Vagina (tissue), 2 donors: ENCODE measurements around the gene FBXL17. TPM values are rescaled to one million over a fixed set of nuclear protein-coding genes. Genes with fewer than 3 reads are reported as not detected.

Source experiments
- DNase-seq, 2 donors: peaks; one replicate each; pipeline ENCODE4 v3.0.0-alpha.2; 2017; ENCODE audit errors: extremely low spot score in 2 of 2
- H3K27ac ChIP-seq: fragments of 200-600 bp; sonication (generic); one replicate; pipeline ENCODE4 v1.5.1; 2019
- H3K27me3 ChIP-seq: fragments of 200-600 bp; sonication (generic); one replicate; pipeline ENCODE4 v1.5.1; 2019
- H3K36me3 ChIP-seq, 2 donors: fragments of 200-600 bp; sonication (generic); one replicate each; pipeline ENCODE4 v1.5.1; 2017 to 2019
- H3K4me1 ChIP-seq: fragments of 200-600 bp; sonication (generic); one replicate; pipeline ENCODE4 v1.5.1; 2019
- H3K4me3 ChIP-seq, 2 donors: fragments of 200-600 bp; sonication (generic); 1 replicate in 1 of 2; 2 replicates in 1 of 2; pipeline ENCODE4 v1.5.1; 2016 to 2019
- H3K9me3 ChIP-seq: fragments of 200-600 bp; sonication (generic); one replicate; pipeline ENCODE4 v1.5.1; 2019
- POLR2A ChIP-seq, 2 donors: fragments of 450-650 bp; IDR thresholded peaks; one replicate each; pipeline ENCODE4 v1.6.1; 2017; ENCODE audit warnings: antibody characterized with exemption in 2 of 2, mild to moderate bottlenecking in 2 of 2, moderate library complexity in 2 of 2
- POLR2AphosphoS5 ChIP-seq, 2 donors: sonication (generic); formaldehyde crosslinking; IDR thresholded peaks; one replicate each; pipeline ENCODE4 v1.9.0; 2017; ENCODE audit warnings: antibody characterized with exemption in 2 of 2, mild to moderate bottlenecking in 2 of 2, low read depth in 1 of 2; ENCODE audit not compliant: insufficient read depth in 1 of 2
- intact Hi-C: fragments of 100-400 bp; cut with DNase I; formaldehyde crosslinking; loops from one replicate; pipeline ENCODE4 v1.15.1; 2023
- total RNA-seq: library from RNA; depleted of rRNA; stranded (reverse); fragments of >200 nt; gene quantifications from one replicate; pipeline ENCODE4 v1.2.3, GENCODE V29; 2016
- TF ChIP-seq, protein P1 (sequence below), 3 experiments: fragments of 450-650 bp in 2 of 3; fragments of 200-600 bp in 1 of 3; sonication (generic) in 1 of 3; IDR thresholded peaks; one replicate each; pipeline ENCODE4 v1.5.1; 2017 to 2019; ENCODE audit warnings: antibody characterized with exemption in 3 of 3, mild to moderate bottlenecking in 2 of 3, moderate library complexity in 2 of 3

Gene FBXL17
- total RNA-seq, 1 donor from 2014 or later = 15.0 TPM

DNA sequence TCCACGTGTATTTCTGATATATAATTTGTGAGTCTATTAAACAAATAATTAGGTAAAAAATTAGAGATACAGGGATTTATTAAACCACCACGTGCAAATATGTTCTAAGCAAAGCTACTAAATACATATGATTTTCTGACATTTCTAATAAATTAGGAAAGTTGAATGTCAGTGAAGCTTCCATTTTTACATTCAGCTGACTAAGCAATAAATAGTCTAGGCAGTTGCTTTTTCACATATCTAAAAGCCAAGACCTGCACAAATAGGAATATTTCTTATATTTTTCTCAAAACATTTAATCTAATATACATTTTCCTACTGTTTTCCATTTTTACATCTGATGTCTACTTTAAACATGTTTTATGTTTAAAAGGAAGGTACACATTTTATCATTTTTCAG, 388.6 kb downstream of the FBXL17 start:
- intact Hi-C loops = no loop called here
- Histone ChIP-seq H3K9me3 (no peaks in the 10 kb centered on the region), H3K27me3 (no peaks in the 10 kb centered on the region), H3K27ac (no peak overlapping the region), H3K4me3 (no peak overlapping the region), H3K4me1 (no peaks in the 10 kb centered on the region), H3K36me3 (no peaks in the 10 kb centered on the region)
- TF ChIP-seq POLR2AphosphoS5 (IDR thresholded peaks at IDR 0.05; ENCODE audit: insufficient read depth in 1 of 2, low read depth in 1 of 2) = no peak
- no peak for TF ChIP-seq POLR2A (IDR thresholded peaks at IDR 0.05)
- TF ChIP-seq, protein P1, sequence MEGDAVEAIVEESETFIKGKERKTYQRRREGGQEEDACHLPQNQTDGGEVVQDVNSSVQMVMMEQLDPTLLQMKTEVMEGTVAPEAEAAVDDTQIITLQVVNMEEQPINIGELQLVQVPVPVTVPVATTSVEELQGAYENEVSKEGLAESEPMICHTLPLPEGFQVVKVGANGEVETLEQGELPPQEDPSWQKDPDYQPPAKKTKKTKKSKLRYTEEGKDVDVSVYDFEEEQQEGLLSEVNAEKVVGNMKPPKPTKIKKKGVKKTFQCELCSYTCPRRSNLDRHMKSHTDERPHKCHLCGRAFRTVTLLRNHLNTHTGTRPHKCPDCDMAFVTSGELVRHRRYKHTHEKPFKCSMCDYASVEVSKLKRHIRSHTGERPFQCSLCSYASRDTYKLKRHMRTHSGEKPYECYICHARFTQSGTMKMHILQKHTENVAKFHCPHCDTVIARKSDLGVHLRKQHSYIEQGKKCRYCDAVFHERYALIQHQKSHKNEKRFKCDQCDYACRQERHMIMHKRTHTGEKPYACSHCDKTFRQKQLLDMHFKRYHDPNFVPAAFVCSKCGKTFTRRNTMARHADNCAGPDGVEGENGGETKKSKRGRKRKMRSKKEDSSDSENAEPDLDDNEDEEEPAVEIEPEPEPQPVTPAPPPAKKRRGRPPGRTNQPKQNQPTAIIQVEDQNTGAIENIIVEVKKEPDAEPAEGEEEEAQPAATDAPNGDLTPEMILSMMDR (IDR thresholded peaks at IDR 0.05) = no peak
- DNase-seq = no peak

DNA sequence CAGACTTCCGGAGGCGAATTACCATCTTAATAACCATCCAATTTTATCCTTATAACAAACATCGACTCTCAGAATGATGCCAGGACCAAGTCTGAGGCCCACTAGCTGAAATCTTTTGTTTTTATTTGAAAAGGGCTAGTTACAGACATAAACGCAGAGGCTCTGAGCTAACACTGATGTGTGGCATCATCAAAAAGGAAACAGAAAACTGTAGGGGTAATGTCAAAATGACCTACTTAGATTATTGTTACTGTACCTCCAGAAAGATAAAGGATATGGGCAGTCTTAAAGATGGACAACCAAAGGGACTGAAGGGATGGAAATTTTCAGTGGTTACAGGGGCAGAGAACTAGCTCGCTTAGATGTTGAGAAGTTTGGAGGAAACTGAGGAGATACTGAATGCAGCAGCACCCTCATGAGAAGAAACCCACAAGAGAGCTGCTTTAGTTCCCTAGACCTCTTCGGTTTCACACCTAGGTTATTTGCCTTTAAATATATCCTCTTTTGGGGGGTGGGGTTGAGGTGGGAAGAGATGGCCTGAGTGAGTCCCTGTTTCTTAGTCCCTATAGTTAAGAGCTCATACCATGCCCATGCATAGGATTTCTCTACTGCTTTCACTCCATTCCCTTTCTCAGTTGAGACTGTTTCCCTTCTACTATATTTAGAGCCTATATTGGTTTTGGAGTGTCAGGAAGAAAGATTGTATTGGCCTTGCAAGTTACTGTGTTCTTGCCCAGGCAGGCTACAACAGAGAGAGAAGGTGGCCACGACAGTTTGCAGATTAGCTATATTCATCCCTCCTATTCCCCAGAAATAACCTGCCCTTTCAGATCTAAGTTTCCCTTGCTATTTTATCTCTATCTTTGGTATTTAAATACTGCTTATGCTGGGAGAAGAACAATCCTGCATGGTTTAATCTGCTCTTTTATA, 390.8 kb downstream of the FBXL17 start:
- intact Hi-C loops = no loop called here
- H3K27me3 ChIP-seq = no peaks in the 10 kb centered on the region

DNA sequence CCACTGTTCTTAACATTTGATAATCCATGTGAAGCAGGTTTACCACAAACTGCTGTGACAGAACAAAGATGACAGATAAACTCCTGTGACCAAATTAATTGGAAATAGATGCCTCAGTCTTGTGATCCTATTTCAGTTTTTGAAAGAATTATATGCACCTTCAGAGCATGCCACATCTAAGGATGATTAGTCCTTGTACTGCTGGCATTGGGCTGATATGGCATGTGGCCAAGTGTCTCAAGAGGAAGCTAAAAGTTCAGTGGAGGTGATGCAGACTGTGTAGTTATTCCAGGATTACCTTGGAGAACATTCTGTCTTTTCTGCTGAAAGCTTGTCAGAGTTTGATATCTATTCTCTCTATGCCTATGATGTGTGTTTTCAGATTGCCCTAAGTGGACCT, 396.8 kb downstream of the FBXL17 start:
- no peaks in the 10 kb centered on the region for H3K36me3 ChIP-seq
- intact Hi-C loops = no loop called here
- no peak overlapping the region for H3K4me3 ChIP-seq
- no peaks in the 10 kb centered on the region for H3K9me3 ChIP-seq
- no peak for DNase-seq
- H3K4me1 ChIP-seq = no peaks in the 10 kb centered on the region
- no peaks in the 10 kb centered on the region for H3K27me3 ChIP-seq
- H3K27ac ChIP-seq = no peak overlapping the region
- TF ChIP-seq POLR2AphosphoS5 (IDR thresholded peaks at IDR 0.05; ENCODE audit: insufficient read depth in 1 of 2, low read depth in 1 of 2) (no peak), POLR2A (IDR thresholded peaks at IDR 0.05) (no peak)
- TF ChIP-seq, protein P1 (IDR thresholded peaks at IDR 0.05) = no peak

More for the DNA sequence above, 390.8 kb downstream of the FBXL17 start:
- no peaks in the 10 kb centered on the region for H3K4me1 ChIP-seq
- H3K9me3 ChIP-seq = no peaks in the 10 kb centered on the region
- no peak overlapping the region for H3K27ac ChIP-seq
- TF ChIP-seq POLR2A (IDR thresholded peaks at IDR 0.05) (no peak), POLR2AphosphoS5 (IDR thresholded peaks at IDR 0.05; ENCODE audit: insufficient read depth in 1 of 2, low read depth in 1 of 2) (no peak)
- TF ChIP-seq, protein P1 (IDR thresholded peaks at IDR 0.05) = no peak
- H3K4me3 ChIP-seq = no peak overlapping the region
- H3K36me3 ChIP-seq = no peaks in the 10 kb centered on the region
- no peak for DNase-seq

DNA sequence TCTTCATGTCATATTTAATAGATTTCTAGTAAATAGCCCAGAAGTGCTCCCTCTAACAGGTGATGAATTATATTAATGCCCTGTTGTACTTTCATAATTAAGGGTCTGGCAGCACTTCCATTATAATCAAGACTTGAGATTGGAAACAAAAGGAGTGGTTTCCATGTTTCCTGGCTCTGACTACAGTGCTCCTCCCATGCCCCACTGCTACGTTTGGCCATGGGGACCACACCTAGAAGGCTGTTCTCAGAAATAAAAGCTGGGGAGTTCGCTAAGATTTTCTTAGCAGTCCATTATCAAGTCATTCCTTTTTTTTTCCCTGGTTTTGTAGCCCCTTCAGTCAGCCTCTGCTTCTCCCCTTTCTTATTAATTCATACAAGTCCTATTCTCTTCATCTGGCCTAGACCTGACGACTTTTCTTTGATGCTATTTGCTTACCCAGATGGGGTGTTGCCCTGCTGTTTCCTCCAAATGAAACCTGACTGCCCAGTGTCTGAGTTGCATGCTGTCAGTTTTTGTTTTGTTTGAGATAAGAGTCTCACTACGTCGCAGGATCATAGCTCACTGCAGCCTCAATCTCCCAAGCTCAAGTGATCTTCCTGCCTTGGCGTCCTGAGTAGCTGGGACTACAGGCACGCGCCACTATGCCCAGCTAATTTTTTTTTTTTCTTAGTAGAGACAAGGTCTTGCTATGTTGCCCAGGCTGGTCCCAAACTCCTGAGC, 399.0 kb downstream of the FBXL17 start:
- no peaks in the 10 kb centered on the region for H3K9me3 ChIP-seq
- no peak for TF ChIP-seq POLR2AphosphoS5 (IDR thresholded peaks at IDR 0.05; ENCODE audit: insufficient read depth in 1 of 2, low read depth in 1 of 2)
- intact Hi-C loops = no loop called here
- no peaks in the 10 kb centered on the region for H3K27me3 ChIP-seq
- DNase-seq = no peak
- no peak overlapping the region for H3K27ac ChIP-seq
- H3K4me3 ChIP-seq = no peak overlapping the region
- H3K36me3 ChIP-seq = no peaks in the 10 kb centered on the region
- H3K4me1 ChIP-seq = no peaks in the 10 kb centered on the region

DNA sequence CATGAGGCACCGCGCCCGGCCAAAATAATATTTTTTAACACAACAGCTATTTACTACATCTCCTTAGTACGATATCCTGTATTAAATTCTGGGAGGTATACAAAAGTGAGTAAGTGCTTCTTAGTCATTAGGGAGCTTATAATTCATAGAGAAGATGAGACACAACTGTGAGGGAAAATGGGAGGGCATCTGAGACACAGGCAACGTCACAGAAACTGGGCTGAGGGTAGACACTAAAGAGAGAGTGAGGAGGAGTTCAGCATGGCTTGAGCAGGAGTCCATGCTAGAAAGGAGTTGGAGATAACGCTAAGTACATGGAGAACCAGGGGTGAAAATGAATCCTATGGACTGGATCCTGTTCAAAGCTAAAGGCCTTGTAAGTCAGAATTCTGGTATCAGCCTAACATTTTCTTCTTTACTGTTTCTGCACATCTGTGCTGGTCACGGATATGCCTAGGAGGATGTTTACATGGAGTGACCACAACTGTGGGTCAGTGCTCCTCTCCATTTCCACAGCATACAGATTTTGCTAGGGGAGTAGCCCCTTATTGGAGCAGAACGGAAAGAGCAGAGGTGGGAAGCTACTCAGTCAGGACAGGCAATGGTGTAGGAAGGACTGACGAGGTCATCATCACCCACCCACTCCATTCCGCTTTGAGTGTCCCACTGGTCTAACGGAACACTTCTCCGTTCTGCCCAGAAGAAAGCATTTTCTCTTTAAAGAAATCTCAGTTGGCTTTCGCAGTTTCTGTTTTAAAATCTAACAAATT, 400.8 kb downstream of the FBXL17 start:
- no peaks in the 10 kb centered on the region for H3K27me3 ChIP-seq
- no peak for DNase-seq
- no peak overlapping the region for H3K4me3 ChIP-seq
- no peak overlapping the region for H3K27ac ChIP-seq
- TF ChIP-seq POLR2A (IDR thresholded peaks at IDR 0.05) = no peak
- no peak for TF ChIP-seq POLR2AphosphoS5 (IDR thresholded peaks at IDR 0.05; ENCODE audit: insufficient read depth in 1 of 2, low read depth in 1 of 2)
- TF ChIP-seq, protein P1 (IDR thresholded peaks at IDR 0.05) = no peak
- no peaks in the 10 kb centered on the region for H3K9me3 ChIP-seq
- intact Hi-C loops = no loop called here
- H3K36me3 ChIP-seq = no peaks in the 10 kb centered on the region
- no peaks in the 10 kb centered on the region for H3K4me1 ChIP-seq
